ENCODE measurements around the gene LRCOL1. TPM values are rescaled to one million over a fixed set of nuclear protein-coding genes. Genes with fewer than 3 reads are reported as not detected.

LRCOL1 gene
- total and polyA plus RNA-seq, 9 donors = 0.11 to 0.71 (median 0.63) TPM; not detected in 5

DNA sequence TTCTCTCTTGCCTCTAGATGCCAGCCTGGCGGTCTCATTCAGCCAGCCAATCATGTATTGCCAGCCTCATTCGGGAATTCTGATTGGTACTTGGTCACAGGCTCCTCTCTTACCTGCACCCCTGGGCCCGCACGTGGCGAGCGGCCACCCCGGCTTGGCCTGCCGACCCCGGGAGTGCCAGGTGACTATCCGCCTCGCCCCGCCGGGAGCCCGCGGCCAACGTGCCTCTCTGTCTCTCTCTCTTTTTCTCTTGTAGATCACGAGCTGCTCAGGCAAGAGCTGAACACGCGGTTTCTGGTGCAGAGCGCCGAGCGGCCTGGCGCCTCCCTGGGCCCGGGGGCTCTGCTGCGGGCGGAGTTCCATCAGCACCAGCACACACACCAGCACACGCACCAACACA is 39.3 kb downstream of the LRCOL1 start:
- H3K27me3 ChIP-seq = no peaks in the 10 kb centered on the region
- no peak overlapping the region for H3K4me3 ChIP-seq
- TF ChIP-seq EP300 (IDR thresholded peaks at IDR 0.05) (no peak), POLR2A (IDR thresholded peaks at IDR 0.05) (no peak)
- TF ChIP-seq, protein P1, sequence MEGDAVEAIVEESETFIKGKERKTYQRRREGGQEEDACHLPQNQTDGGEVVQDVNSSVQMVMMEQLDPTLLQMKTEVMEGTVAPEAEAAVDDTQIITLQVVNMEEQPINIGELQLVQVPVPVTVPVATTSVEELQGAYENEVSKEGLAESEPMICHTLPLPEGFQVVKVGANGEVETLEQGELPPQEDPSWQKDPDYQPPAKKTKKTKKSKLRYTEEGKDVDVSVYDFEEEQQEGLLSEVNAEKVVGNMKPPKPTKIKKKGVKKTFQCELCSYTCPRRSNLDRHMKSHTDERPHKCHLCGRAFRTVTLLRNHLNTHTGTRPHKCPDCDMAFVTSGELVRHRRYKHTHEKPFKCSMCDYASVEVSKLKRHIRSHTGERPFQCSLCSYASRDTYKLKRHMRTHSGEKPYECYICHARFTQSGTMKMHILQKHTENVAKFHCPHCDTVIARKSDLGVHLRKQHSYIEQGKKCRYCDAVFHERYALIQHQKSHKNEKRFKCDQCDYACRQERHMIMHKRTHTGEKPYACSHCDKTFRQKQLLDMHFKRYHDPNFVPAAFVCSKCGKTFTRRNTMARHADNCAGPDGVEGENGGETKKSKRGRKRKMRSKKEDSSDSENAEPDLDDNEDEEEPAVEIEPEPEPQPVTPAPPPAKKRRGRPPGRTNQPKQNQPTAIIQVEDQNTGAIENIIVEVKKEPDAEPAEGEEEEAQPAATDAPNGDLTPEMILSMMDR (IDR thresholded peaks at IDR 0.05) = no peak
- H3K27ac ChIP-seq = no peak overlapping the region
- intact Hi-C loops (cut with DNase I) = no loop called here
- no peaks in the 10 kb centered on the region for H3K4me1 ChIP-seq (ENCODE audit: insufficient read depth)
- no peak for DNase-seq
- 91 to 94% (median 91%) methylated on average over 27 of the region's 27 CpGs for WGBS, 3 donors
- H3K36me3 ChIP-seq = no peaks in the 10 kb centered on the region
- H3K9me3 ChIP-seq = no peaks in the 10 kb centered on the region

DNA sequence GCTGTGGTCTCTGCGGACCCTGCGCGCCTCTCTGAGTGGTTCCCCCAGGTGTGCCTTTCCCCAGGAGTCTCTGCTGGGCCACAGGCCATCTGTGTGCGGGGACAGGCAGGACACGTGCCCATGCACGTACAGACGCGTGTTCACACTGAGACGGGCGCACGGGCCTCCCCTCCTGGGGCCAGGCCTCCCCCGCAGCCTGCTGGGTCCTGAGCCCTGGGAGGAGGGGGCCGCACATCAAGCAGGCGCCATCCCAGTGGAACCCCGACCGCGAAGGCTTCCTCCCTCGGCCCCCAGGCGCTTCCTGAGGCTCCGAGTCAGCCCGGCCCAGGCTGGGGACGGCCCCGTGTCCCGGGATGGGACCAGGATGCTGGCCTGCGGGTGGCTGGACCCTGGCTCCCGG is 39.7 kb downstream of the LRCOL1 start:
- Histone ChIP-seq H3K9me3 (no peaks in the 10 kb centered on the region), H3K36me3 (no peaks in the 10 kb centered on the region), H3K4me1 (ENCODE audit: insufficient read depth) (no peaks in the 10 kb centered on the region), H3K27me3 (no peaks in the 10 kb centered on the region), H3K27ac (no peak overlapping the region), H3K4me3 (no peak overlapping the region)
- WGBS, 3 donors = 93 to 94% (median 94%) methylated on average over 20 to 26 of the region's 26 CpGs
- DNase-seq = no peak
- TF ChIP-seq POLR2A (IDR thresholded peaks at IDR 0.05) = no peak
- TF ChIP-seq EP300 (IDR thresholded peaks at IDR 0.05) = no peak
- TF ChIP-seq, protein P1 (IDR thresholded peaks at IDR 0.05) = no peak
- intact Hi-C loops (cut with DNase I) = no loop called here

- 93 to 96% (median 95%) methylated on average over 54 to 55 of the region's 55 CpGs for WGBS, 3 donors
- TF ChIP-seq EP300 (IDR thresholded peaks at IDR 0.05) (no peak), POLR2A (IDR thresholded peaks at IDR 0.05) (no peak)
- TF ChIP-seq, protein P1 (IDR thresholded peaks at IDR 0.05) = no peak
- no peak for DNase-seq
- H3K27me3 ChIP-seq = no peaks in the 10 kb centered on the region
- no peak overlapping the region for H3K4me3 ChIP-seq
- no peaks in the 10 kb centered on the region for H3K9me3 ChIP-seq
- H3K36me3 ChIP-seq = no peaks in the 10 kb centered on the region
- H3K27ac ChIP-seq = no peak overlapping the region
- intact Hi-C loops (cut with DNase I) = no loop called here
- no peaks in the 10 kb centered on the region for H3K4me1 ChIP-seq (ENCODE audit: insufficient read depth)
These were observed 40.4 kb downstream of the LRCOL1 start for GRCh38 chr12:132569856-132570480.

DNA sequence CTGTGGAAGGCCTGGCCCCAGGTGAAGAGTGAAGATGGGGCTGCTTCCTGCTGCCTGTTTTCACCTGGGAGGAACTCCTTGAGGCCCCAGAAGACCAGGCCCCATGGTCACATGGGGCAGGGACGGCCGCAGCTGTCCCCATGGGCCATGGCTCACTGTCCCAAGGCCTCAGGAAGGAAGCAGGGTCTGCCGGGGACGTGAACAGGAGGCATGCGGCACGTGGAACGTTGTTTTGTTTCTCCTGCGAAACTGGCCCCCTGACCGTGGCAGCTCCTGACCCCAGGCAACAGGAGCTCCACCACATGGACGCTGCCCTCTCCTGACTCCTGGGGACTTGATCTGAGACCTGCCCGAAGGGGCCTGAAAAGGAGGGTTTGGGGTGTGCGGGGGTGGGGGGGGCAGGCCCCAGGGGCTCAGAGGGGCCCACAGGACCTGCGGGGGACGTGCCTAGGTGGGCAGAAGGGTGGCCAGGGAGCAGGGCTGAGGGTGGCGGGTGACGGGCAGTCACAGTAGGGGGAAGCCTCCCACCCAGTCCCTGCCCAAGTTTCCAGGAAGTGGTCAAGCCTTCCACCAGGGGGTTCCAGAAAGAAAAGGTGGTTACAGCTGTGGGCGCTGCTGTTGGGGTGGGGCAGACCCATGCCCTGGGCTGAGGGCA is 41.4 kb downstream of the LRCOL1 start:
- 85 to 95% (median 87%) methylated on average over 17 of the region's 17 CpGs for WGBS, 3 donors

More for the DNA sequence above, 41.4 kb downstream of the LRCOL1 start:
- no peaks in the 10 kb centered on the region for H3K4me1 ChIP-seq (ENCODE audit: insufficient read depth)
- TF ChIP-seq, protein P1 (IDR thresholded peaks at IDR 0.05) = no peak
- TF ChIP-seq POLR2A (IDR thresholded peaks at IDR 0.05) = no peak
- no peak for TF ChIP-seq EP300 (IDR thresholded peaks at IDR 0.05)
- no peak overlapping the region for H3K4me3 ChIP-seq
- H3K27ac ChIP-seq = no peak overlapping the region
- intact Hi-C loops (cut with DNase I) = no loop called here
- H3K36me3 ChIP-seq = no peaks in the 10 kb centered on the region
- DNase-seq = no peak
- no peaks in the 10 kb centered on the region for H3K27me3 ChIP-seq
- no peaks in the 10 kb centered on the region for H3K9me3 ChIP-seq
